ENCODE data around the gene TOGARAM2.

The TOGARAM2 gene

GRCh38 chr2:29053670-29054400, 72.7 kb downstream of the TOGARAM2 start:
- no peak for TF ChIP-seq CTCF (IDR thresholded peaks at IDR 0.05)
- no peak for TF ChIP-seq ZFX (IDR thresholded peaks at IDR 0.05; ENCODE audit: borderline replicate concordance)
- no peak overlapping the region for H3K27ac ChIP-seq

- no peak overlapping the region for H3K27ac ChIP-seq
- TF ChIP-seq CTCF (IDR thresholded peaks at IDR 0.05) (no peak), ZFX (IDR thresholded peaks at IDR 0.05; ENCODE audit: borderline replicate concordance) (no peak)
Observed at GRCh38 chr2:29054430-29054829, 73.3 kb downstream of the TOGARAM2 start.

GRCh38 chr2:29055601-29056000, 74.5 kb downstream of the TOGARAM2 start:
- no peak overlapping the region for H3K27ac ChIP-seq
- TF ChIP-seq CTCF (IDR thresholded peaks at IDR 0.05) (no peak), ZFX (IDR thresholded peaks at IDR 0.05; ENCODE audit: borderline replicate concordance) (no peak)

- TF ChIP-seq ZFX (IDR thresholded peaks at IDR 0.05; ENCODE audit: borderline replicate concordance) (no peak), CTCF (IDR thresholded peaks at IDR 0.05) (no peak)
Observed at GRCh38 chr2:29056452-29056851, 75.4 kb downstream of the TOGARAM2 start.

GRCh38 chr2:29057006-29057405, 75.9 kb downstream of the TOGARAM2 start:
- TF ChIP-seq CTCF (IDR thresholded peaks at IDR 0.05) (no peak), ZFX (IDR thresholded peaks at IDR 0.05; ENCODE audit: borderline replicate concordance) (no peak)

More at GRCh38 chr2:29056452-29056851, 75.4 kb downstream of the TOGARAM2 start:
- H3K27ac ChIP-seq: no peak overlapping the region

GRCh38 chr2:29059624-29060023, 78.5 kb downstream of the TOGARAM2 start:
- no peak overlapping the region for H3K27ac ChIP-seq
- TF ChIP-seq CTCF (IDR thresholded peaks at IDR 0.05): no peak
- TF ChIP-seq ZFX (IDR thresholded peaks at IDR 0.05; ENCODE audit: borderline replicate concordance): no peak

More at GRCh38 chr2:29057006-29057405, 75.9 kb downstream of the TOGARAM2 start:
- no peak overlapping the region for H3K27ac ChIP-seq

GRCh38 chr2:29060441-29060840, 79.3 kb downstream of the TOGARAM2 start:
- no peak overlapping the region for H3K27ac ChIP-seq
- no peak for TF ChIP-seq CTCF (IDR thresholded peaks at IDR 0.05)
- no peak for TF ChIP-seq ZFX (IDR thresholded peaks at IDR 0.05; ENCODE audit: borderline replicate concordance)

All from 22Rv1 (cell line).